CD8-positive, alpha-beta memory T cell (primary cell): ENCODE measurements around the gene POU2F1. TPM values are rescaled to one million over a fixed set of nuclear protein-coding genes. Genes with fewer than 3 reads are reported as not detected.

ENCODE experiments used
- CTCF ChIA-PET: fragments of 350-600 bp; sonication (Branson Sonifier 250); formaldehyde crosslinking; loops from one replicate; lab custom pipeline; 2021; ENCODE audit warnings: antibody characterized with exemption; lab: Charles Lee
- POLR2A ChIA-PET: fragments of 350-600 bp; sonication (Branson Sonifier 250); formaldehyde crosslinking; loops from one replicate; lab custom pipeline; 2021; ENCODE audit warnings: antibody characterized with exemption; lab: Charles Lee
- DNase-seq, 5 donors: peaks; one replicate each; pipeline versions ENCODE4 v3.0.0 to v3.0.0-alpha.2; 2020 to 2022; ENCODE audit warnings: mixed read lengths in 1 of 5
- H3K27ac ChIP-seq: one replicate; pipeline ENCODE4 v1.7.0; 2013; ENCODE audit warnings: low read depth, mild to moderate bottlenecking, low read length, moderate library complexity
- H3K27me3 ChIP-seq: 2 replicates; pipeline ENCODE4 v1.7.0; 2013; ENCODE audit warnings: low read length, mild to moderate bottlenecking; ENCODE audit not compliant: insufficient read depth, poor library complexity, severe bottlenecking
- H3K36me3 ChIP-seq: 2 replicates; pipeline ENCODE4 v1.7.0; 2013; ENCODE audit warnings: mild to moderate bottlenecking, low read length, moderate library complexity; ENCODE audit not compliant: insufficient read depth
- H3K4me1 ChIP-seq: 2 replicates; pipeline ENCODE4 v1.7.0; 2013; ENCODE audit warnings: mild to moderate bottlenecking, low read length, moderate library complexity; ENCODE audit not compliant: insufficient read depth
- H3K4me3 ChIP-seq: 2 replicates; pipeline ENCODE4 v1.7.0; 2013; ENCODE audit warnings: mild to moderate bottlenecking, low read length
- H3K9me3 ChIP-seq: 2 replicates; pipeline ENCODE4 v1.7.0; 2013; ENCODE audit warnings: mild to moderate bottlenecking, low read length
- H3K27ac Mint-ChIP-seq, 8 donors: one replicate each; pipeline ENCODE4 v1.8.0; 2020 to 2021; ENCODE audit warnings: mixed read lengths in 8 of 8, mild to moderate bottlenecking in 6 of 8, inconsistent platforms in 3 of 8, moderate library complexity in 3 of 8
- H3K27me3 Mint-ChIP-seq, 2 donors: one replicate each; pipeline ENCODE4 v1.8.0; 2020 to 2021; ENCODE audit warnings: mixed read lengths in 2 of 2, mild to moderate bottlenecking in 1 of 2, moderate library complexity in 1 of 2
- H3K36me3 Mint-ChIP-seq, 3 donors: one replicate each; pipeline ENCODE4 v1.8.0; 2020 to 2021; ENCODE audit warnings: mixed read lengths in 3 of 3, inconsistent platforms in 1 of 3, mild to moderate bottlenecking in 1 of 3
- H3K4me1 Mint-ChIP-seq, 3 donors: one replicate each; pipeline ENCODE4 v1.8.0; 2020 to 2021; ENCODE audit warnings: mixed read lengths in 3 of 3, inconsistent platforms in 1 of 3, mild to moderate bottlenecking in 1 of 3
- H3K4me3 Mint-ChIP-seq, 7 donors: one replicate each; pipeline ENCODE4 v1.8.0; 2020 to 2021; ENCODE audit warnings: mixed read lengths in 7 of 7, mild to moderate bottlenecking in 6 of 7, moderate library complexity in 4 of 7, inconsistent platforms in 2 of 7
- H3K9me3 Mint-ChIP-seq, 5 donors: one replicate each; pipeline ENCODE4 v1.8.0; 2020 to 2022; ENCODE audit warnings: mixed read lengths in 5 of 5, mild to moderate bottlenecking in 3 of 5, moderate library complexity in 2 of 5, inconsistent platforms in 1 of 5
- polyA plus RNA-seq: library from polyadenylated mRNA; unstranded; fragments of 300-500 nt; fragmentation: Illumina TruSeq; gene quantifications from one replicate; pipeline ENCODE4 v1.2.3, GENCODE V29; 2021
- total RNA-seq, 2 experiments: library from RNA; stranded (reverse); gene quantifications; one replicate each; pipeline ENCODE4 v1.2.3, GENCODE V29; 2021

POU2F1 gene
- total and polyA plus RNA-seq, 3 experiments from 2014 or later, result 11.8 to 13.5 (median 12.3) TPM

DNA sequence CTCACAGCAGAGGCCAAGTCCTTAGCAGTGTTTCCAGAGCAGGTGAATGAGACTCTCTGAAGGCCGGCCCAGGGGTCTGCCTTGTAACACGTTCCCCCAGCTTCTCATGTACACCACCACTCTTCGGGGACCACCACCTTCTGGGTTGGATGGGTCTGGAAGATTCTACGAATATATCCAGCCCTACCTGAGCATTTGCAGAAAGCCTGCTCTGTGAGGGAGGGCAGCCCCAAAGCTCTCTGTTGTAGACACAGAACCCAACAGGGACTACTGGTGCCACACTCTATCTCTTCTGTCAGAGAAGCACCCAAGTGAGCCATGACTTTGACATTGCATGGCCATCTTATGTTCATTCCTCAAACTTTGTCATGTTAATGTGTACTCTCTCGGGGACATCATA, 235.8 kb downstream of the POU2F1 start:
- ChIA-PET POLR2A (interaction anchor here (1.0 to 2.8 kb wide), 6 partner anchors 8 to 61 kb away, joined by 3 to 11 read pairs (median 4); partner anchors contain the start of gene CD247), CTCF (interaction anchor here (0.7 to 4.7 kb wide), 10 partner anchors 10 to 236 kb away, joined by 3 to 42 read pairs (median 6); partner anchors contain the start of gene CD247)
- Mint-ChIP-seq H3K9me3 (no peaks in the 10 kb centered on the region), H3K4me3 (peak overlapping the region; percentile 82 to 94 (median 87)), H3K4me1 (peaks cover 49 to 80% (median 61%) of the 10 kb centered on the region in 3 donors), H3K36me3 (peaks cover 0 to 44% (median 0%) of the 10 kb centered on the region in 3 donors), H3K27me3 (no peaks in the 10 kb centered on the region), H3K27ac (peak overlapping the region; percentile 78 to 98 (median 88))
- no peaks in the 10 kb centered on the region for H3K9me3 ChIP-seq
- H3K4me1 ChIP-seq, result peaks cover 73% of the 10 kb centered on the region
- peaks cover 4% of the 10 kb centered on the region for H3K36me3 ChIP-seq
- H3K27ac ChIP-seq, result peak overlapping the region; percentile 66
- DNase-seq, result no peak
- H3K27me3 ChIP-seq, result no peaks in the 10 kb centered on the region
- peak overlapping the region; percentile 72 for H3K4me3 ChIP-seq

DNA sequence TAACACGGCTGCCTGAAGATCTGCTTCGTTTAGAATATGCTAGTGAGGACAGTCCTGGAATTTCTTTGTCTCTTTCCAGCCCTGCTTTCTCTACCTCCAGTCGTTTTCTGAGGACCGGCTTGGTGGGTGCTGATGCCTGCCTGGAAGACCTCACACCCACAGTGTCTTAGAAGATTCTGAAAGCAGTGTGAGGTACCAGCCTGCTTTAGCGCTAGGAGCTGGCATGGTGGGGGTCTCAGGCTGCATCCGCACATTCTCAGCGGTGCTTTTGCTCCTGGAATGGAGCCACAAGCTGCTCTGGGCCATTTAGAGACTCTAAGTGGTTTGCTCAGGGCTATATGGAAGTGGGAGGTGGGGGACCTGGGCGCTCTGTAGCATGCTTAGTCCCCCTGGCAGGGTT, 236.2 kb downstream of the POU2F1 start:
- no peaks in the 10 kb centered on the region for H3K9me3 Mint-ChIP-seq
- H3K27ac Mint-ChIP-seq, result peak overlapping the region; percentile 78 to 98 (median 88)
- no peak for DNase-seq
- peaks cover 0 to 48% (median 0%) of the 10 kb centered on the region in 3 donors for H3K36me3 Mint-ChIP-seq
- H3K27me3 Mint-ChIP-seq, result no peaks in the 10 kb centered on the region
- Histone ChIP-seq H3K27ac (no peak overlapping the region), H3K9me3 (no peaks in the 10 kb centered on the region), H3K4me3 (peak overlapping the region; percentile 72), H3K36me3 (peaks cover 4% of the 10 kb centered on the region), H3K27me3 (no peaks in the 10 kb centered on the region), H3K4me1 (peaks cover 72% of the 10 kb centered on the region)
- peaks cover 48 to 80% (median 59%) of the 10 kb centered on the region in 3 donors for H3K4me1 Mint-ChIP-seq
- H3K4me3 Mint-ChIP-seq, result peak overlapping the region; percentile 82 to 94 (median 87)
- ChIA-PET POLR2A (interaction anchor here (1.0 to 1.5 kb wide), 3 partner anchors 9 to 61 kb away, joined by 3 read pairs; partner anchors contain the start of gene CD247), CTCF (interaction anchor here (1.1 to 4.7 kb wide), 5 partner anchors 11 to 84 kb away, joined by 4 to 42 read pairs (median 6); partner anchors contain the start of gene CD247)

DNA sequence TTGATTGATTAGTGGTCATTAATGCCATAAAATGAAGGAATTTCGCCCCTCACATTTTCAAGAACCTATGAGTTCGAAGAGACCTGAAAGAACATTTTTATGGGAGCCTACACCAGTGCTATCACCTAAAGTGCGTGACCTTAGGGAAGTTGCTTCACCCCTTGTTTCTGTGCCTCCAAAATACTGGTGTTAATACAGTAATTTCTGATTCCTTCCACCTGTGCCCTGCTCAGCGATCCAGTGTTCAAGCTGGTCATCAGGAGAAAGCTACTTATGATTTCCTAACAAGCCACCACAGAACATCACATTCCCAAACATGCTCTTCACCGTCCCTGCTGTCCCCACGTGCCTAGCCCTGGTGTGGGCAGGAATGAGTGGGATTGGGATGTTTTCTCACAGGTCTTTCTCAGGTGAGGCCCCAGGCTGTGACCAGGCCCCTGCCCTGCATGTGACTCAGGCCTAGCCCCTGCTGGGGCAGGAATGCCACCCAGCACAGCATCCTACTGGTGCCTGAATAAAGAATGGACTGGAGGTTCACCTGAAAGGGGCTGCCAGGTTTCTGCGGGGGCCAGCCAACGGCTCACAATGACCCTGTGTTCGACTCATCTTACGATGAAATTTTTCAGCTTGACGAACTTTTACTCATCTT, 237.4 kb downstream of the POU2F1 start:
- DNase-seq, result no peak
- ChIA-PET CTCF (interaction anchor here (1.1 to 4.7 kb wide), 3 partner anchors 9 to 59 kb away, joined by 4 to 42 read pairs (median 4); partner anchors contain the start of gene CD247), POLR2A (interaction anchor here (1.1 to 1.5 kb wide), 2 partner anchors 11 to 60 kb away, joined by 3 read pairs; partner anchors contain the start of gene CD247)
- Mint-ChIP-seq H3K27me3 (no peaks in the 10 kb centered on the region), H3K4me3 (peak overlapping the region in 2 of 7 donors; percentile 59 to 89), H3K9me3 (no peaks in the 10 kb centered on the region), H3K27ac (peak overlapping the region; percentile 61 to 95 (median 88)), H3K36me3 (peaks cover 0 to 49% (median 0%) of the 10 kb centered on the region in 3 donors), H3K4me1 (peaks cover 42 to 76% (median 54%) of the 10 kb centered on the region in 3 donors)
- no peak overlapping the region for H3K4me3 ChIP-seq
- H3K4me1 ChIP-seq, result peaks cover 74% of the 10 kb centered on the region
- peaks cover 4% of the 10 kb centered on the region for H3K36me3 ChIP-seq
- no peak overlapping the region for H3K27ac ChIP-seq
- no peaks in the 10 kb centered on the region for H3K27me3 ChIP-seq
- H3K9me3 ChIP-seq, result no peaks in the 10 kb centered on the region

DNA sequence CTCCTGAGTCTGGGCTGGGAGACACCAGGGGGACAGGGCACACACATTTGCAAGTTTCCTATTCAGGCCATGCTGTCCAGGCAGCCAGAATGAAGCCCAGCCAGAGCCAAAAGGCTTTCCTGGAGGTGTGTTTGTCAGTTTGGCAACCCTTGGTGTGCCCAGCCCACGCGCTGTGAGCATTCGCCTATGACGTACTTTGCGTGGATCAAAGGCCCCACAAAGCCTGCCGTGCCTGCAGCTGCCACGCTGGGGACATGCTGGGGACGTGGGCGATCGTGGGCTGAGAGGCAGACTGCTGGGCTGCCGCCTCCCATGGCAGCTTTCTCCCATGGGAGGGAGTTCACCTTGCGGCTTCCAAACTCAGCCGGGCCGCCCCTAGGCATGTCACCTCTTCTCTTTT, 240.2 kb downstream of the POU2F1 start:
- peaks cover 0 to 69% (median 0%) of the 10 kb centered on the region in 3 donors for H3K36me3 Mint-ChIP-seq
- peak overlapping the region in 1 of 7 donors; percentile 27 for H3K4me3 Mint-ChIP-seq
- Histone ChIP-seq H3K4me3 (no peak overlapping the region), H3K27ac (no peak overlapping the region), H3K9me3 (no peaks in the 10 kb centered on the region), H3K36me3 (peaks cover 4% of the 10 kb centered on the region), H3K4me1 (peaks cover 88% of the 10 kb centered on the region), H3K27me3 (no peaks in the 10 kb centered on the region)
- peak overlapping the region; percentile 47 to 84 (median 75) for H3K27ac Mint-ChIP-seq
- peak in 1 of 5 donors; percentile 77 for DNase-seq
- H3K9me3 Mint-ChIP-seq, result no peaks in the 10 kb centered on the region
- POLR2A ChIA-PET, result no interaction called here
- H3K27me3 Mint-ChIP-seq, result no peaks in the 10 kb centered on the region
- peaks cover 55 to 85% (median 66%) of the 10 kb centered on the region in 3 donors for H3K4me1 Mint-ChIP-seq
- CTCF ChIA-PET, result no interaction called here

DNA sequence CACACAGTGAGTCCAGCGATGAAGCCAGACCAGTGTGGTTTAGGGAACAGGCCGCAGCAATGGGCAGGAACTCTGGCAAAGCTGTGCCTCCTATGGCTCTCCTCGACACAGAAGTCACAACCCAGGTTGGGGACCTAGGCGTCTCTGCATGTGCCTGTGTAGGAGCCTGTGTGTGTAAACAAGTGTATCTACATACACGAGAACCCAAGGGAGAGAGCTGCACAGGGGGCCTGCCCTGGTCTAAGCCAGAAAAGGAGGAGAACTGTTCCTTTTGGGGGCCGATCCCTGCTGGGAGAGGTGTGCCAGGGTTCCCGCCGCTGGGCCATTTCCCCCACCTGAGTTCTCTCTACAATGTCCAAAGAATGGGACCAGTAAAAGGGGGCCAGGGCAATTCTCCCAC, 241.7 kb downstream of the POU2F1 start:
- H3K27me3 ChIP-seq, result no peaks in the 10 kb centered on the region
- Mint-ChIP-seq H3K4me1 (peaks cover 45 to 83% (median 58%) of the 10 kb centered on the region in 3 donors), H3K4me3 (no peak overlapping the region), H3K27me3 (no peaks in the 10 kb centered on the region), H3K9me3 (no peaks in the 10 kb centered on the region), H3K27ac (peak overlapping the region in 5 of 8 donors; percentile 73 to 92 (median 85)), H3K36me3 (peaks cover 0 to 71% (median 0%) of the 10 kb centered on the region in 3 donors)
- H3K4me1 ChIP-seq, result peaks cover 83% of the 10 kb centered on the region
- DNase-seq, result no peak
- H3K36me3 ChIP-seq, result peaks cover 4% of the 10 kb centered on the region
- ChIA-PET CTCF (no interaction called here), POLR2A (interaction anchor here (1.1 kb wide), 1 partner anchor 53 kb away, joined by 3 read pairs; no protein-coding TSS in a partner anchor)
- no peaks in the 10 kb centered on the region for H3K9me3 ChIP-seq
- no peak overlapping the region for H3K27ac ChIP-seq
- no peak overlapping the region for H3K4me3 ChIP-seq

DNA sequence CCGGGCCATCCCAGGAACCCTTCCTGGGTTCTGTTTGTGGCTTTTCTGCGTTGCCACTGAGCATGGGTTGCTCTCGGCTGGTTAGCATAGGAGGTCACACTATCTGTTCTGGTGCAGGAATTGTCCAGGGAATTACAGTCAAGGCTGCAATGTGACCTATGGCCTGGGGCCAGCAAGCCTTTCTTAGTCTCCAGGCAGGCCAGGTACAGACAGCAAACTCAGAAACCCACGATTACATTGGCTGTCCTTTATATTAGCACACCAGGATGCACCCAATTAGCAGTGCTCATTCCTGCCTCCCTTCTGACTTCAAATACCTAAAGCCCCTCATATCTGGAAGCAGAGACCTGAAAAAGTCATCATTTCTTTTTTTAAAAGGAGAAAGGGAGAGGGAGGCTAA, 242.4 kb downstream of the POU2F1 start:
- H3K4me1 Mint-ChIP-seq, result peaks cover 39 to 83% (median 58%) of the 10 kb centered on the region in 3 donors
- no peaks in the 10 kb centered on the region for H3K27me3 Mint-ChIP-seq
- peaks cover 2% of the 10 kb centered on the region for H3K36me3 ChIP-seq
- H3K4me3 ChIP-seq, result no peak overlapping the region
- H3K27ac Mint-ChIP-seq, result peak overlapping the region; percentile 14 to 92 (median 68)
- H3K27me3 ChIP-seq, result no peaks in the 10 kb centered on the region
- CTCF ChIA-PET, result no interaction called here
- H3K36me3 Mint-ChIP-seq, result peaks cover 0 to 69% (median 0%) of the 10 kb centered on the region in 3 donors
- no peaks in the 10 kb centered on the region for H3K9me3 Mint-ChIP-seq
- H3K4me3 Mint-ChIP-seq, result peak overlapping the region in 1 of 7 donors; percentile 6
- no peak for DNase-seq
- POLR2A ChIA-PET, result no interaction called here
- H3K27ac ChIP-seq, result no peak overlapping the region
- H3K9me3 ChIP-seq, result no peaks in the 10 kb centered on the region
- peaks cover 83% of the 10 kb centered on the region for H3K4me1 ChIP-seq

DNA sequence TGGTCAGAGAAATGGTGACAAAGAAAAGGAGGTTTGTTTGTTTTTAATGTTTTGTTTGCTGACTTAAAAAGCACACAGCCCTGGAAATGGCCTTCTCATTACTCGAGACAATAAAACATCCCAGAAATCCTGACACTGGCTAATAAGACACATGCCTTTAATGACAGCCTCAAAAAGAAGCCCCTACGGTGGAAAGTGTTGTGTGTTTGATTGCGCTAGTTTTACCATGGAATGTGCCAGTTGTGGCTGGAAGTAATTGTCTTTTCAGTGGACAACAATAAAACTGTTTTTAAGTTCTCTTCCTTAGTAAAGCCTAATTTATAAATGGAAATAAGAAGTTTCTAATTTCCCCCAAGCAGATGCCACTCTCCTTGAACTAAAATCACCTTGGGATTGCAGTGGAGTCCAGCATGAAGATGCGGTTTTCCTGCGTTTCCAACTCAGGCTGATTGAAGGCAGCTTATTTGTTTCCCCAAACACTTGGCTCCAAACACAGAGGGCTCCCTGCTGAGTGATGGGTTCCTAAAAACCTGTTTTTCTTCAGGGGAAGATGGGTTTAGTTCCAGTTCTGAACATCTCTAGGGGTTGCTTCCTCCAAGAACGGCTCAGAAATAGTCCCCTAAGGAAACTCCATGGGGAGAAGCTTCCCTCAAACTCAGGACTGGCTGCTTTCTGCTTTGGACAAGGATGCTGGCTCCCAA, 243.3 kb downstream of the POU2F1 start:
- H3K36me3 Mint-ChIP-seq, result peaks cover 0 to 71% (median 0%) of the 10 kb centered on the region in 3 donors
- no peak overlapping the region for H3K27ac ChIP-seq
- CTCF ChIA-PET, result interaction anchor here (1.3 to 4.2 kb wide), 2 partner anchors 9 to 13 kb away, joined by 3 to 20 read pairs; no protein-coding TSS in a partner anchor
- peaks cover 90% of the 10 kb centered on the region for H3K4me1 ChIP-seq
- no peaks in the 10 kb centered on the region for H3K9me3 Mint-ChIP-seq
- DNase-seq, result no peak
- no peaks in the 10 kb centered on the region for H3K36me3 ChIP-seq
- H3K27me3 Mint-ChIP-seq, result no peaks in the 10 kb centered on the region
- POLR2A ChIA-PET, result interaction anchor here (2.4 kb wide), 1 partner anchor 8 kb away, joined by 10 read pairs; no protein-coding TSS in a partner anchor
- no peaks in the 10 kb centered on the region for H3K27me3 ChIP-seq
- H3K4me3 Mint-ChIP-seq, result no peak overlapping the region
- H3K4me1 Mint-ChIP-seq, result peaks cover 46 to 86% (median 61%) of the 10 kb centered on the region in 3 donors
- no peak overlapping the region for H3K4me3 ChIP-seq
- no peaks in the 10 kb centered on the region for H3K9me3 ChIP-seq
- H3K27ac Mint-ChIP-seq, result peak overlapping the region; percentile 14 to 91 (median 66)
